ENCODE measurements around the gene CENPV.
"Not testable (repeated sequence)": the region's sequence is repeated elsewhere in the genome, so short reads cannot be mapped to it uniquely, and the experiment has no call there.

Gene CENPV

DNA sequence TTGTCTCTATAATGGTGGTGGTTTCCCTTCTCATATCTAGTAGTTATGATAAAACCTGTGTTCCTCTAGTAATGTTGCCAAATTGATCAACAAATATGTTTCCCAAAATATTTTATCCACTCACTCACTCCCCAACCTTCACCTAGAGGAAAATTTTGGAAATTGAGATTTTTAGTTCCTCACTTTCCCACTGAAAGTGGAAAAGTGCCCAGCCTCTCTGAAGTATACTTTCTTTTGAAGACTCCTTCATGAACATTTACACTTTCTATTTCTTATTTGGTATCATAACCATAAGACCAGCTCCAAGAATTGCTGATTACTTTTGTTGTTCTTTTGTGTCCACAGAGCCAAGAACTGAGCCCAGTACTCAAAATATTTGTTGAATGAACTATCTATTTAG is 5.1 kb upstream of the CENPV start:
- DNase-seq, result no peak

DNA sequence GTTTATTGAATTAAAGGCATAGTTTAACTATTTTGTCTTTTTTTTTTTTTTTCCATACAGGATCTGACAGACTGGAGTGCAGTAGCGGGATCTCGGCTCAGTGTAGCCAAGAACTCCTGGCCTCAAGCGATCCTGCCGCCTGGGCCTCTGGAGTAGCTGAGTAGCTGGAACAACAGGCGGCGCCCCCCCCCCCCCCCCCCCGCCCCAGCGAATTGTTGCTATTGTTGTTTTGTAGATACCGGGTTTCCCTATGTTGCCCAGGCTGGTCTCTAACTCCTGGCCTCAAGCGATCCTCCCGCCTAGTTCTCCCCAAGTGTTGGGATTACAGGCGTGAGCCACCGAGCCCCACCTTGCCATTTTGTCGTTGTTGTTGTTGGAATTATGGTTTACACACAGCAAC is 1.3 kb upstream of the CENPV start:
- DNase-seq, result no peak

DNA sequence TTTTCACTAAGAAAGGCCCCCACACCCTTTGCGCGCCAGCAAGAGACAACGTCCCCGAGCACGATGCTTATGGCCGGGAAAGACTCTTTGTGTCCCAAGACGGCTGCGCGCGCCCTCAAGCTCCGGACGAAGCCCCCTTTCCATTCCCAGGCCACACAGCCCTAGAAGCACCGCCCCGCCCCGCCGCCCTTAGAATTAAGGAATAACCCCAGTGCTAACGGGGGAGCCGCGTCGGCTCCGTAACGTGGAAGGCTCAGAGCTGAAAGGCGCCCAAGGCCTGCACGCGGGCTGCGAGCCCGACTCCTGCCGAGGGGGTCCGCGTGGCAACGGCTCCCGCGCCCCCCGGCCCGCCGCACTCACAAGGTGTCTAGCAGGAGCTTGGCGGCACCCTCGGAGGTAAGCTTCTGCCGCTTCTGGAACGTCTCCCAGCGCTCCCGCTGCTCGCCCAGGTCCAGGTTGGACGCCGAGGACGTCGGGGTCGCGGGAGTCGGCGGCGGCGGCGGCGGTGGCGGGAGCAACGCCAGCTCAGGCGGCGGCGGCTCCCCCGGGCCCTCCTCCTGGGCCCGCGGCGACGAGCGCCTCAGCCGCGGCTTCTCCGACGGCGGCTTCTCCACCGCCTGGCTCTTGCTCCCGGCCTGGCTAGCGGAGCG is 477 bp downstream of the CENPV start:
- DNase-seq, result no peak

DNA sequence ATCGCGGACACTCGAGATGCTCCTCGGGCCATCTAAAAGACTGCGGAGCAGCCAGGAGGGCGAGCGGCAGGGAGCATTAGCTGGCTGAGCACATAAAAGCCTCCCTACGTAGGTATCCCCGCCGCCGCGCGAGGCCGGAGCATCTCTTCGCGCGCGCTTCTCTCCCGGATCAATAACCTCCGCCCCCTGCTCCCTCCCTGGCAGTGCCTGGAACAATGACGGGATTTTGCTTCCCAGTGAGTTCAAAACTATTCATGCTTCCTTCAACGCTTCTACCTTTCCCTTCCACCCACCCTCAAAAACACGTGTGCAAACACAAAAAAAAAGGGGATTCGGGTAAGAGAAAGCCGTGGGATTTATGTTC is 984 bp downstream of the CENPV start:
- peak; percentile 11 for DNase-seq

DNA sequence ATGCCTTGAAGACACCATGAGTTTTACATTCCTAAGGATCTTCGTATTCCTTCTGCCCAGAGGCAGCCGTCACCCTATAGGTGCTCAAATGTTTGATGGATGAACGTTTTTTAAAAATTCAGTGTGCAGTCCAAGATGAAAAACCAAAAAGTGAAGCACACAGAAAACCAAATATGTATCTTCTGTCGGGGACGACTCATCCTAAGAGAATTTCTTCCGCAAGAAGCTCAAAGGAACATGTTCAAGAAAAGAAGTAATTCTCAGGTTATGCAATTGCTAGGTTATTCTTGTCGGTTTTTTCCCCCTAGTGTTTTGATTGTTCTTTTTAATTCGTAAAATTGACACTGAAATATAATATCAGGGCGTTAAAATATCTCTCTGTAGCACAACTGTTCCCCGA is 1.4 kb downstream of the CENPV start:
- no peak for DNase-seq

DNA sequence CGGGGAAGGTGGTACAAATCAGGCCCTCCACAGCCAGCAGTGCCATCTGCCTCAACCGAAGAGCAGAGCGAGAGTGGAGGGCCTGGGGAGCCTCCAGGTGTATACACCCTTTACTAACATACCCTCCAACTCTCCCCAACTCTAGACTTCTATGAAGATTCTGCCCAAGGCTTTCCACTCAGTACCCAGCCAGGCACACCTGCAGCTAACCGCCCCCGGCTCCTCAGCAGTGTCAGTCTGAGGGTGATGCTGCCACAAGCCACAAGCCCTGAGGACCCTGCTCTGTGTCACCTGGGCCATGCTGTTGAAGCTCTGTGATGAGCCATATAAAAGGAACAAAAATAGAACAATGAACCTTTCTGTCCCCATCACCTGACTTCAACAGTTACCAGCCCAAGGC is 3.8 kb downstream of the CENPV start:
- no peak for DNase-seq

DNA sequence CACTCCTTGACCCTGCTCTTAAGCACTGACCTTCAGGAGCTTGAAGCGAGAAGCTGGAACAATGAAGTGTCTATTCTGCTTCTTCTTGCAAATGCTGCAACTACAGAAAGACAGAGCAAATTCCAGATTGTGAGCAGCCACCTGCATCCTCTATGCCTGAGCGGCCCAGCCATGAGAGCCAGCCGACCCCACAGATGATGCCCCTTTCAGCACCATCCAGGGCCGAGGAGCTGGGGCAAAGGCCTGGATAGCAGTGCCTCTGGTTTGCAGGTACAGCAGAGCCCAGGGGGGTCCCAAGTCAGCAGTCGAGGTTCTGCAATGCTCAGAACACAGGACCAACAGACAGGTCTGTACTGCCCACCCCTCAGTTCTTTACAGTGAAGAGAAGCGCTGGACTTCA is 4.7 kb downstream of the CENPV start:
- no peak for DNase-seq

DNA sequence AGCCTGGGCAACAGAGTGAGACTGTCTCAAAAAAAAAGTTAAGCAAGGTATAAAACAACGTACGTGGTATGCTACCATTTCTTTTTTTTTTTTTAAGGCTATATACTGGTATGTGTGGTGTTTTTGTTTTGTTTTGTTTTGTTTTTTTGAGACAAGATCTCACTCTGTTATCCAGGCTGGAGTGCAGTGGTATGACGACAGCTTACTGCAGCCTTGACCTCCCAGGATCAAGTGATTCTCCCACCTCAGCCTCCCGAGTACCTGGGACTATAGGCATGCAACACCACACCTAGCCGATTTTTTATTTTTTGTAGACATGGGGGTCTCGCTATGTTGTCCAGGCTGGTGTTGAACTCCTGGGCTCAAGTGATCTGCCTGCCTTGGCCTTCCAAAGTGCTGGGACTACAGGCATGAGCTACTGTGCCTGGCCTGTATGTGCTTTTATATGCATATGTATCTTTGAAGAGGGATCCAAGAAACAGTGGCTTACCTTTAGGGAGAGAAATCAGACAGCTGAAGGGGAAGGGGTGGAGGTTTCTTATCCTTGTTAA is 6.5 kb downstream of the CENPV start:
- no peak for DNase-seq

DNA sequence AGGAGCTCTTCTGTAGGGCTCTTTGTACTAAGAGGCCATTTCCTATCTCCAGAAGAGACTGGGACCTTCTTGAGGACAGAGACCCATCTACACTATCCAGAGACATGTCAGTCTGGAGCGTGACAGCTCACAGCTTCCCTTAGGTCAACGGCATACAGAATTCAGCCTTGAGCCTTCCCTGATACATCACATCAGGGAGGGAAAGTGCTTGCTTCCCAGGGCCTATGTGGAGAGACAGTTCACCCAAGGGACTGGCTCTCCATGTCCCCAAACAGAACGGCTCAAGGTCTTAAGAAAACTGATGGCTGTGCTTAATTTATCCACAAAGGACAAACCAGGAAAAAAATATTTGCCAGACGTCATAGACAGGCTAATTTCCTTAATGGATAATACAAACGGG is 7.7 kb downstream of the CENPV start:
- no peak for DNase-seq

DNA sequence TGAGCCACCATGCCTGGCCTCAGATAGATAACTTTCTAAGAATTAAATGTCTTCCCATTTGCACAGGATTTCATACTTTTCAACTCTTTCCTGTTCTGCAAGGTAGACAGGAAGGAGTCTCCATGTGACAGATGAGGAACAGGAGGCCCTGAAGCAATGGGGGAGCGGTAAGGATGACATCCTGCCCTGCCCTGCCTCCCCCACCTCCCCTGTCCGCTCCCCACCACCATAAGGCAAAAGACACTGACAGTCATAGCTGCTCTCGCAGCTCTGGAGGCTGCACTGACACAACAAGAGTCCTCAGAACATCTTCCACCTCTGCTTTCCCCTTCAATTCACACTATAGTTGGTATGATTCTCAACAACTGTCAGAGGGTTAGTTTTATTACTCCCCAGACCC is 9.7 kb downstream of the CENPV start:
- DNase-seq, result no peak

DNA sequence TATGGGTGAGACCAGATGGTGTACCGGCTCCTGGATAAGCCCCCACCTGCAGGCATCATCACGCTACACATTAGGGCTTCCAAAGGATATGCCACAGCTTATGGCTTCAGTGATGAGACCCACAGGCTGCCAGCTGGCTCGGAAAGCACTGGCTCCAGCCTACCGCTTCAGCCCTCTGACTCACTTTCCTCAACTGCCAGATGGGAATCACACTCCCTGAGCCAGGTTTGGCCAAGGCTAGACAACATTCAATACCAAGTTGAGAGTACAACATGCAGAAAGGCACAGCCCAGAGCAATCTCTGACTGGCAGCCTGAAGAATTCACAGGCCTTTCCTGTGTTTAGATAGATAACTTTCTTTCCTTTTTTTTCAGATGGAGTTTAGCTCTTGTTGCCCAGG is 10.3 kb downstream of the CENPV start:
- no peak for DNase-seq

DNA sequence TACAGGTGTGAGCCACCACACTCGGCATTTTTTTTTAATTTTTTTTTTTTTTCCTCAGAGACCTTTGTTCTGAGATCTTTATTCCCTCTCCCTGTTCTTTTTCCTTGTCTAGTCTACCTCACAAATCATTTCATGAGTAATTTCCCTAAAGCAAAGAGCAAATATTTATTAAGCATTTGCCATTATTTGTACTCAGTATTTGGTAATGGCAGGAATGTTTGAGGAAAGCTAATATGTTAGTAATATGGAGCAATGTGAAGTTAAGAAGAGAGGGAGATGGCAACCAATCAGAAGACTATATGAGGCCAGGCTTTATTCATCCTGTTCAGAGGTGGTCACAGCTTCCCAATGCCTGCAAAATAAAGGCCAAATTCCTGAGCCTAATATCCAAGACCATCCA is 13.3 kb downstream of the CENPV start:
- no peak for DNase-seq

DNA sequence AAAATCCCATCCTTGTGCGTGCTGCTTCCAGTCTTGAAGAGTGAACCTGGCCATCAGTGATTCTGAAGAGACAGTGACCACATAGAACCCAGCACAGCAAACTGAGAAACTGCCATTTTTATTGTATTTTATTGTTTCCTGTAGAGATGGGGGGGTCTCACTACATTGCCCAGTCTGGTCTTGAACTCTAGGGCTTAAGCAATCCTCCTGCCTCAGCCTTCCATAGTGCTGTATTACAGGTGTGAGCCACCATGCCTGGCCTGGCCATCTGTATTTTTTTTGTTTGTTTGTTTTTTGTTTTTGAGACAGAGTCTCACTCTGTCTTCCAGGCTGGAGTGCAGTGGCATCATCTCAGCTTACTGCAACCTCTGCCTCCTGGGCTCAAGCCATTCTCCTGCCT is 13.9 kb downstream of the CENPV start:
- no peak for DNase-seq

DNA sequence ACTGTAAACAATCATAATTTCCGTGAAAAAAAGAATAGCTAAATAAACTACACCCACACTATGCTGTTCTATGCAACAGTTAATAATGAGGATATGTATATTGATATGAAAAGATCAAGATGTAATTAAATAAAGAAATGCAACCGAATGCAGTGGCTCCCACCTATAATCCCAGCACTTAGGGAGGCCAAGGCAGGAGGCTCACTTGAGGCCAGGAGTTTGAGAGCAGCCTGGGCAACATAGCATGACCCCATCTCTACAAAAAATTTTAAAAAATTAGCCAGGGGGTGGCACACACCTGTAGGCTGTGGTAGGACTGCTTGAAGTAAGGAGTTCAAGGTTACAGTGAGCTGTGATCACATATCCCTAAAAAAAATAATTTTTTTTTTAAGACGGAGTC is 14.9 kb downstream of the CENPV start:
- no peak for DNase-seq

DNA sequence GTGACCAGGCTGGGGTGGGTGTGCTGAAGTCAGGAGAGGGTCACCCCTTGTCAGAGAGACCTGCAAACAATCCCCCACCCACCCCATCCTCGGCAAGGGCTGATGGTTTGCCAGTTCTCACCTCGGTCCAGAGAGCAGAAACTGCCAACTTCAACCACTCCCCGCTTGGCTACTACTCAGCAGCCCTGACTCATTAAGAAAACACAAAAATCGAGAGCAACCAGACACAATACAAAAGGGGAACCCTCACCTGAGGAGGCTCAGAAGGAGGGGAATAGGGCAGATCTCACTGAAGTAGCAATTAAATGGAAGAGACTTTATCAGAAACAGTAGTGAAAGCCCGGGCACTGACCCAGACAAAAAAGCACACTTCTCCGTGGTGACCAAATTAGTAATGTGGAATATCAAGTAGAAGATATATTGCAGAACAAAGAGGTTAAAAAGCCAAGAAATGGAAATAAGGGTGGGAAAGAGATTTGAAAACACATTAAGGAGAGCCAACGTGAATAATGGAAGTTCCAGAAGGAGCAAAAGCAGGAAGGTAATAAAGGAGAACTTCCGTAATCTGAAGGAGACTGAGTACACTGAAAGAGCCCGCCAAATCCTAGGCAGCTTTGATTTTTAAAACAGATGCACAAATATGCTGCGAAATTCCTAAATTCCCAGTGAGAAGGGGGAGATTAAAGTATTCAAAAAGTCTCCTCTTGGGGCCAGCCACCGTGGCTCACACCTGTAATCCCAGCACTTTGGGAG is 23.6 kb downstream of the CENPV start:
- no peak for DNase-seq

DNA sequence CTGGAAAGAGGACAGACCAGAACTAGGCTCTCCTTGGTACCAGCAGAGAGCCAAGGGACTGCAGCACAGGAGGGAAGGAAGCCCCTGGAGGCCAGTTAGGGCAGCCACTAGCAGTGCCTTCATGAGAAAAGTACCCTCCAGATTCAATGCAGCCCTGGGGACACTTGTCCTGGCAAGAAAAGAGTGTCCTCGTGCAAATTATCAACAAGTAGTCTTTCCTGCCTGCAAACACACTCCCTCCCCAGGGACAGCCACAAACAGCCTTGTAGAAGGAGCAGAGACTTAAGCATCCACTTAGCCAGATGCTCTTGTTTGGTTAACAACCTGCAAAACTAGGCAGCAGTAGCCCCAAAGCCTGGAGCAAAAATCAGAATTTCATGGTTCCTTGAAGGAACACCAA is 24.3 kb downstream of the CENPV start:
- DNase-seq, result no peak

DNA sequence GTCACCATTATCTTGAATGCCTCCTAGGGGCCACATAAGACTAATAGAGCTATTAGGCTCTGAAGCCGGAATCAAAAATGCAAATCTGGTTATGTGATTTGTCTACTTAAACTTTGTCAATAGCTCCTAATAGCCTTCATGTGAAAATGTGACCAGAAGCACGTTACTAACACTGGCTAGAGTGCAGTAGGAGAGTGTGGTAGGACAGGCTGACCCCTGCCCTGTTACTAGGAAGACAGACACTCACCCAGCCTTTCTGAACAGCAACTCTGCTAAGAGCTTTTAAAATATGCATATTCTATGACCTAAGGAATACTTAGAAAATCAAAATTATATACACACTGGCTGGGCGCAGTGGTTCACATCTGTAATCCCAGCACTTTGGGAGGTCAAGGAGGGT is 26.3 kb downstream of the CENPV start:
- DNase-seq, result no peak

DNA sequence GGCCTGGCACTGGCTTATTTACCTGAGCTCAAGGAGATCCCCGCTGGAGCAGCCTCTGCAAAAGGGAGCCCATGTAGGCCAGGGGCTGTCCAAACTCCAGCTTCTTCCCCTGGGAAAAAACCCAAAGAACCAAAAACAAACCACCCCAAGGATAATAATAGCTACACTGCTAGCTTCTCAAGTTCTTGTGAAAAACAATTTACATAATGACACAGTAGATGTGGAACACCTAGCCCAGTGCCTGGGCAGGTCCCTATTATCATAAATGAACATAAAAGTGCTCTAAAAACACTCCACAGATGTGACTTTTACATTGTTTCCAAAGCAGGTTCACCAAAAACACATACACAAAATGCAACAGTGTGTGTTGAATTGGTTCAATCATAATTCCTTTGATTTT is 27.3 kb downstream of the CENPV start:
- no peak for DNase-seq

DNA sequence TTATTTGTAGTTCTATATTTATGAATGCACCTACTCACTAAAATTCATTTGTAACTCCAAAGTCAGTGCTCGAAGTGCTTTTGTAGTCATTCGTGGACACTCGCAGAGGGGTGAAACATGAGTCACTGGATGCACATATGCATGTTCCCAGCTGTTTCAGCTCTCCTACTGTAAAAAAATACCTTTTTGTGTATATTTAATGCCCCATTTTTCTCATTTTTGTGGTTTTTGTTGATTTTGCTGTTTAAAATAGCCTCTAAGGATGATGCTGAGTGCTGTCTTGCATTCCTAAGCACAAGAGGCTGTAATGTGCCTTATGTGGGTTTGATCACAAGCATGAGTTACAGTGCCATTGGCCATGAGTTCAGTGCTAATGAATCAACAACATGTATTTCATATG is 30.6 kb downstream of the CENPV start:
- DNase-seq, result no peak

DNA sequence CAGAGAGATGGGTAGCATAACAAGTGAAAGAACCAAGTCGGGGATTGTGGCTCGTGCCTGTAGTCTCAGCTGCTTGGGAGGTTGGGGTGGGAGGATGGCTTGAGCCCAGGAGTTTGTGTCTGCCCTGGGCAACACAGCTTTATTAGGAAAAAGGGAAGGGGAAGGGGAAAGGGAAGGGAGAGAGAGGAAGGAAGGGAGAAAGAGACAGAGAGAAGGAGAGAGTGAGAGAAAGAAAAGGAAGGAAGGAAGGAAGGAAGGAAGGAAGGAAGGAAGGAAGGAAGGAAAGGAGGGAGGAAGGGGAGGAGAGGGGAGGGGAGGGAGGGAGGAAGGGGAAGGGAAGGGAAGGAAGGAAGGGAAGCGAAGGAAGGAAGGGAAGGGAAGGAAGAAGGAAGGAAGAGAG is 33.3 kb downstream of the CENPV start:
- no peak for DNase-seq

DNA sequence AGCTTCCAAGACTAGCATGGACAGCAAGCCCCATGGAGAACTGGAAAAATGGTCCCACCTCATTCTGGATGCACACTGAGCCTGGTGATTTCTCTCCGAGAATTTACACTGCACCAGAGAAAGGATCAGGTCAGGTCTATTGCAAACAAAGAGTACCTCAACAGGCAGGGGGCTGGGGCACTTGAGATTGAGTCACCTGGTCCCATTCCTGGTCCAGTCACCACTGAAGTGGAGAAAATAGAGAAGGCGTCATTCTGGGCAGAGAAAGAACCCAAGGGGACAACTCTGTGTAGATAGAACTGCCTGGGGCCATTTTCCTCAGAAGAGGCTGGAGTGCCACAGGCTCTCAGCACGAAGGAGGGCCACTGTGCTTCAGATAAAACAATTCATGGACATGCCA is 38.4 kb downstream of the CENPV start:
- no peak for DNase-seq

DNA sequence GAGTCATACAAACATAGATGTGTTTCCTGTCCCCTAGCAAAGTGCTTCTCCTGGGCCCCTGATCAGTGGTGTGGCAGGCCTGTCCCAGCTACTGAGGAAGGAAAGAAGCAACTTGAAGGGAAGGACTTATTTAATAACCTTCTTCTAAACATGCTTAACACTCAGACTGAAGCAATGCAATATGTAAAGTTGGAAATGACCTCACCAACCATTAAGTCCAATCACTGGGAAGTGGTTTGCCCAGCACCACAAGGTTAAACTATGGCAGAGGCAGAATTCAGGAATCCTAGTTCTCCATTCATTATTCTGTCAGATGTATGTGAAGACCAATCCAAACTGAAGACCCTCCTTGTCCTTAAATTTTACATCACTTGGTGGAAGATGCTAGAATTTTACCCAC is 39.1 kb downstream of the CENPV start:
- no peak for DNase-seq

DNA sequence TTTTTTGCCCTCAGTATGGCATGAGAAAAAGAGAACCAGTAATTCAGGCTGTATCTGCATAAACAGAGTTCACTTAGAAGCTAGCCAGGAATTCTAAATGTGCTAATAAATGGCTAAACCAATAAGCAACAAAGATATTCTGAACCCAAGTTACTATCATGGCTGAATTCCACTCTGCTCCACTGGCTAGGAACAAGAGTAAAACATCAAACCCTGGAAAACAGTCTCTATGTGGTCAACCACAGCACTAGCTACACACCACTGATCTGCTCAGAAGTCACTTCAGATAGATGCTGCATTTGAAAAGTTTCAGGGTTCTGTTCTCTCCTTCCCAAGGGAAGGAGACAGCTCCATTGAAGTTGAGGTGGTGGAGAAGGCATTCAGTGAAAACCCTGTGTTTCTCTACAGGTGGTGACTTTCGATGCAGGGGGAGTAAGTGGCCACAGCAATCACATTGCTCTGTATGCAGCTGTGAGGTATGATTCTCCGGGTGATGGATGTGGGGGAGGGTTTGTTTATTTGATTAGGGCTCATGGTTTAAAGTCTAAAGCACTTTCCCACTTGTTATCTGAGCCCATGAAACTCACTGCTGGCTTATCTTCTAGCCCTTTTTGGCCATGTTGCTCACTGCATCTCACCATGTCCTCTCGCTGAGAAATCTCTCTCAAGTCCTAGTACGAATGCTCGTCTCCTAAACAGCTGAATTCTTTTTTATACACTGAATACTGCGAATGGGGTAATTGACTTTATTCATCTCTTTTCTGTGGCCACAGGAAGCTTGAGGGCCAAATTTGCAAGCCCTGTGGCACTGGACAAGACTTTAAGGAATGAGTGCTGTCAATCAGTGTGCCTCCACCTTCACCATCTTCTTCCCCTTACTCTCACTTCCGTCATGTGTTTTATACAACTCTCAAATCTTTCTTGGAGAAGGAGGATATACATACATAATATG is 39.9 kb downstream of the CENPV start:
- DNase-seq, result no peak

DNA sequence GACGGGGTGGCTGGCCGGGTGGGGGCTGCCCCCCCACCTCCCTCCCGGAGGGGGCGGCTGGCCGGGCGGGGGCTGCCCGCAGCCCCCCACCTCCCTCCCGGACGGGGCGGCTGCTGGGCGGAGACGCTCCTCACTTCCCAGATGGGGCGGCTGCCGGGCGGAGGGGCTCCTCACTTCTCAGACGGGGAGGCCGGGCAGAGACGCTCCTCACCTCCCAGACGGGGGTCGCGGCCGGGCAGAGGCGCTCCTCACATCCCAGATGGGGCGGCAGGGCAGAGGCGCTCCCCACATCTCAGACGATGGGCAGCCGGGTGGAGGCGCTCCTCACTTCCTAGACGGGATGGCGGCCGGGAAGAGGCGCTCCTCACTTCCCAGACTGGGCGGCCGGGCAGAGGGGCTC is 41.2 kb downstream of the CENPV start:
- DNase-seq, result not testable (repeated sequence)

All from CD4-positive, alpha-beta T cell treated with Interleukin-12 subunit alpha and Interleukin-12 subunit beta, for 1 hour (primary cell).